Measurements from ENCODE around the gene MCF2.
"Not testable (repeated sequence)": the region's sequence is repeated elsewhere in the genome, so short reads cannot be mapped to it uniquely, and the experiment has no call there.

Gene MCF2, protein sequence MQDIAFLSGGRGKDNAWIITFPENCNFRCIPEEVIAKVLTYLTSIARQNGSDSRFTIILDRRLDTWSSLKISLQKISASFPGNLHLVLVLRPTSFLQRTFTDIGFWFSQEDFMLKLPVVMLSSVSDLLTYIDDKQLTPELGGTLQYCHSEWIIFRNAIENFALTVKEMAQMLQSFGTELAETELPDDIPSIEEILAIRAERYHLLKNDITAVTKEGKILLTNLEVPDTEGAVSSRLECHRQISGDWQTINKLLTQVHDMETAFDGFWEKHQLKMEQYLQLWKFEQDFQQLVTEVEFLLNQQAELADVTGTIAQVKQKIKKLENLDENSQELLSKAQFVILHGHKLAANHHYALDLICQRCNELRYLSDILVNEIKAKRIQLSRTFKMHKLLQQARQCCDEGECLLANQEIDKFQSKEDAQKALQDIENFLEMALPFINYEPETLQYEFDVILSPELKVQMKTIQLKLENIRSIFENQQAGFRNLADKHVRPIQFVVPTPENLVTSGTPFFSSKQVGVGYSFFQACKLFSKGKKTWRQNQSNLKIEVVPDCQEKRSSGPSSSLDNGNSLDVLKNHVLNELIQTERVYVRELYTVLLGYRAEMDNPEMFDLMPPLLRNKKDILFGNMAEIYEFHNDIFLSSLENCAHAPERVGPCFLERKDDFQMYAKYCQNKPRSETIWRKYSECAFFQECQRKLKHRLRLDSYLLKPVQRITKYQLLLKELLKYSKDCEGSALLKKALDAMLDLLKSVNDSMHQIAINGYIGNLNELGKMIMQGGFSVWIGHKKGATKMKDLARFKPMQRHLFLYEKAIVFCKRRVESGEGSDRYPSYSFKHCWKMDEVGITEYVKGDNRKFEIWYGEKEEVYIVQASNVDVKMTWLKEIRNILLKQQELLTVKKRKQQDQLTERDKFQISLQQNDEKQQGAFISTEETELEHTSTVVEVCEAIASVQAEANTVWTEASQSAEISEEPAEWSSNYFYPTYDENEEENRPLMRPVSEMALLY

DNA sequence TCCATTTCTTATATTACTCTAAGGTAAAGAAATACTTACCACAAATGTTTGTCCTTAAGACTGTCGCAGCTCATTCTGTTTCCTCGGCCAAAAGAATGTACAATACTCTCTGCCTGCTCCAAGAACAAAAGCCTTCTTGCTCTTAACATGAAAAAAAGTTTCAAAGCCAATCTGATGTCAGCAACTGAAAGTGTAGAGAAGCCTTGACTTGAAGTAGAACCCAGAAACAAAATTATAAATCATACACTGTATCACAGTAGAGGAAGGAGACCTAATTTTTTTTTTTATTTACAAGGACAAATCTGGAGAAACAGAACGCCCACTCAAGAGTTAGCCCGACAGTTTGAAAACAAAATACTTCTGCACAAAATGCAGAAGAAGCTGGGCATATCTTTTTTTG lies at the start of gene MCF2:
Gene MCF2 (minus strand): TSS at position 101 of the 400 bp plus-strand sequence. CDS start 56,423 bp downstream, outside the sequence.
- DNase-seq (ENCODE audit: low read depth in 3 of 3) = no peak

- no peak for DNase-seq (ENCODE audit: low read depth in 3 of 3)
Observed at GRCh38 chrX:139751053-139751452, 43.1 kb upstream of the MCF2 start.

DNA sequence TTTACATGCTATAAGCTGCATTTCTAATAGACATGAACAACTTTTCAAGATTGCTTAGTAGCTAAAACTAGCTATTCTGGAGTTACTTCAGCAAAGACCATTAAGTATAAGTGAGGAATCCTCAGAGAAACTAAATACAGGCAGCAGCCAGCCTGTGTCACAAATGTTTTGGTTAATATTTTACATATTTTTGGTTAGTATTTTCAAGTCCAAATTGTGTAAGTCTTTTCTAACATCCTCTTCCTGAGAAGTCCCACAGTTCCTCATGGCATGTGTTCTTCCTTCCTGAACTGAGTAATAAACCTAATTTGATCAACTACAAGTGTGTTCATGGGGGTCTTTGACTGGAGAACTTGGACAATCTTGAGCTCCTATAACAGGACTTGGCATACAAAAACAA lies 42.4 kb upstream of the MCF2 start:
- no peak for DNase-seq (ENCODE audit: low read depth in 3 of 3)

DNA sequence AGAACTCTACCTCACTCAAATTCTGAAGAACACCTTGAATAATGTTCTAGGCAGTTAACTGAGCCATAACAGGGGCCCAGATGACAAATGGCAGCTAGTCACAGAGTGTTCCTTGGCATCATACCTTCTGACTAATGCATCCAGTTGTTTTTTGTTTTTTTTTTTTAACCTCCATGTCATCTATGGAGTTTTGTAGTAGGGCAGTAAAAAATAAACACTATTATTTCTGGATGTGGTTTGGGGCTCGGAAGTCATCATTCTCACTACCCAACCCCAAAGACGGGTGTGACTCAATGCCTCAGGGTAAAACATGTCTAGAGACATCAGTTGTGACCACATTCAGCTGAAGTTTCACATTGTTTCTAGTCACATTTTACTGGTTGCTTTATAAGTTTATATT lies 31.2 kb upstream of the MCF2 start:
- DNase-seq (ENCODE audit: low read depth in 3 of 3) = no peak

DNA sequence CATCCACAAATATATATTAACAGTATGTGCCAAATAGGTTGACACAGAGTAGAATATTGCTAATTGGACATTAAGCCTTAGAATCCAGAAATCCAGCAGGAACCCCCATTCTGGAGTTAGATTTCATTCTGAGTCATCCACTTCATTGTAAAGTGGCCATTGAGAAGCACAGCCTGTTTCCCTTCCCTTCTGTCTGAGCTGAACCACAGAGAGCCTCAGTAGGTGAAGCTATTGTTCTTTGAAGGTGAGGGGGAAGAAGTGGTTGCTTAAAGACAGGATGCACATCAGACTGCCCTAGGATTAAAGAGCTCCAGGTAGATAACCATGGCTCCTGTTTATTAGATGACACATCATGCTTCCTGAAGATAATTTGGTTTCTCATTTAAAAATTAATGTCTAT lies 30.6 kb upstream of the MCF2 start:
- no peak for DNase-seq (ENCODE audit: low read depth in 3 of 3)

- no peak for DNase-seq (ENCODE audit: low read depth in 3 of 3)
Observed at GRCh38 chrX:139736151-139736550, 28.2 kb upstream of the MCF2 start.

DNA sequence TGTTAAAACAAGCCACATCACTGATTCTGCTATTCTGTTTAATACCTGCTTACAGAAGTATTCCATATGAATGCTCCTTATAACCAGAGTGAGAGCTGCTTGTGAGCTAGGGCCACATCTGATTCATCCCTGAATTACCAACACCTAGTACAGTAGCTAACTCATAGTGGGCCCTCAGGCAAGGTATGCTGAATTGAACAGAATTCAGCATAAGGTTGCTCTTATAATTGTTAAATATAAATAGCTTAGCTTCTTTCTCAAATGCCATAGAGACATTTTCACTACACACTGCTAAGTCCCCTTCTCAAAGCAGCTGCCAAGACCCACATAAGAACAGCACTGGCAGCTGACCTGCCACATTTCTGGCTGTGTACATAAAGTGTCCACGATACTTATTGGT lies 27.0 kb upstream of the MCF2 start:
- no peak for DNase-seq (ENCODE audit: low read depth in 3 of 3)

GRCh38 chrX:139725720-139726119 lies 17.8 kb upstream of the MCF2 start:
- DNase-seq (ENCODE audit: low read depth in 3 of 3) = no peak

- DNase-seq (ENCODE audit: low read depth in 3 of 3) = no peak
Observed at GRCh38 chrX:139724626-139725025, 16.7 kb upstream of the MCF2 start.

- no peak for DNase-seq (ENCODE audit: low read depth in 3 of 3)
Observed at GRCh38 chrX:139720979-139721378, 13.0 kb upstream of the MCF2 start.

GRCh38 chrX:139720136-139720535 lies 12.2 kb upstream of the MCF2 start:
- DNase-seq (ENCODE audit: low read depth in 3 of 3) = no peak

- DNase-seq (ENCODE audit: low read depth in 3 of 3) = no peak
Observed at GRCh38 chrX:139702658-139703057, 5.3 kb downstream of the MCF2 start.

DNA sequence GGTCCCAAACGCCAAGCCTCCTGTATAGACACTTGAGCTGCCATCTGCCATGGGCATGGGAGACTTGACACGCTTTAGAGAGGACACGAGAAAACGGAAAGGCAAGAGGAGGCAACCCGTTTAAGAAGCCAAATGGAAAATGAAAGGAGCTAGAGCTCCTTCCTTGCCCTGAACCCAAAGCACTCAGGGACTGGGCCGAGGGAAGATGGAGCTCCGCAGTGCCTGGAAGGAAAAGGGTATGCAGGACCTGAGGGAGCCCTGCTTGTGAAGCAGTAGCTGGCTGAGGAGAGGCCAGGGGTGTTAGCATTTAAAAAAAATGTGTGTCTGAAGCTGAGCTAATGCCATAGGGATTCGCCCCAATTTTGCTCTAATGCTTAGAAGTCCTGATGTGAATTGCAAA lies 15.1 kb downstream of the MCF2 start:
- no peak for DNase-seq (ENCODE audit: low read depth in 3 of 3)

DNA sequence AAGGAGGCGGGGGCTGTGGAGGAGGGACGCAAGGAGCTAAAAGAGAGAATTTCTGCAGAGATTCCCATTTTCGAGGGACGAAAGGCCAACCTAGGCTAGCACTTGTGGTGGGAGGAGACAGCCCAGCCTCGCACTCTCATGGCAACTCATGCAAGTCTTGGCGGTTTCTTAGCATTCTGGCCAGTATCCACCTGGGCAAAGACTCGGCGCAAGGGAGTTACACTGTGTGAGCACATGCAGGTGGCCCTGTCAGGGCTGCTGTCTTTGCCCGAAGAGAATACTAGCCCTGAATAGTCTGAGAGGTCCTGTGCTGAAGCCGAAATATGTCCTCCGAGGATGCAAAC lies 15.5 kb downstream of the MCF2 start:
- DNase-seq (ENCODE audit: low read depth in 3 of 3) = no peak

DNA sequence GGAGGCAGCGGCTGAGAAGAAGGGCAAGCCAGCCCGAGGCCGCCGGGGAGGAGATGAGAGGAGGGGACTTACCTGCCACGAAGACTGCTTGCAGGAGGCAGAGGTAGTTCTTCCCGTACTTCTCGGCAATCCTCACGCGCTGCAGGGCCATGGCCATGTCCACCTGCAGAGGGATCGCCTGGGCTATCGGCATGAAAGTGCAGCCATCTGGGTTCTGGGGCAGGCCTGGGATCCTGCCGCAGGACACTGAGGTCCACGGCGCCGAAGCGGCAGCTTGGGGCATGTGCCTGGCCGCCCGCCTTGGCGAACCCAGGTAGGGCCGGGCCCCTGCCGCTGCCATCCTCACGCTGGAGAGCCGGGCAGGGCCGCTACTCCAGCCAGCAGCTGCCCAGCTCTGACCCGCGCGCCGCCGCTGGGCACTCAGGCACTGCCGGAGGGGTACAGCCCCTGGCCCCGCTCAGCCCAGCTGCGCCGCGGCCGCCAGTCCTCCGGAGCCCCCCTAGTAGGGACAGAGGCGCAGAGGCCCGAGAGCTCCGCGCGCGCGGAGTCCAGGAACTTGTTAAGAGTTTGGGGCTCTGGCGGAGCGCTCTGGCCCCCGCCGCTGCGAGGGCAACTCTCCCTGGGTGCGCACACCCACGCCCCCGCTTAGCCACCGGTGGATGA lies 16.0 kb downstream of the MCF2 start:
- DNase-seq (ENCODE audit: low read depth in 3 of 3) = no peak

GRCh38 chrX:139691493-139691842 lies 16.5 kb downstream of the MCF2 start:
- DNase-seq (ENCODE audit: low read depth in 3 of 3) = no peak

DNA sequence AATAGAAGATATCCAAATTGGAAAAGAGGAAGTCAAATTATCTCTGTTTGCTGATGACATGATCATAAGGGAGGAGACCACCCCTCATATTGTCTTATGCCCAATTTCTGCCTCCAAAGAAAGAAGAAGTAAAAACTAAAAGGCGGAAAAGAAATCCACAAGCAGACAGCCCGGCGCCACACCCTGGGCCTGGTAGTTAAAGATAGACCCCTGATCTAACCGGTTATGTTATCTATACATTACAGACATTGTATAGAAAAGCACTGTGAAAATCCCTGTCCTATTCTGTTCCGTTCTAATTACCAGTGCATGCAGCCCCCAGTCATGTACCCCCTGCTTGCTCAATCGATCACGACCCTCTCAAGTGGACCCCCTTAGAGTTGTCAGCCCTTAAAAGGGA lies 22.8 kb downstream of the MCF2 start:
- not testable (repeated sequence) for DNase-seq (ENCODE audit: low read depth in 3 of 3)

GRCh38 chrX:139680356-139680755 lies 27.6 kb downstream of the MCF2 start:
- DNase-seq (ENCODE audit: low read depth in 3 of 3) = no peak

- DNase-seq (ENCODE audit: low read depth in 3 of 3) = no peak
Observed at GRCh38 chrX:139647597-139647996, 60.4 kb downstream of the MCF2 start.

DNA sequence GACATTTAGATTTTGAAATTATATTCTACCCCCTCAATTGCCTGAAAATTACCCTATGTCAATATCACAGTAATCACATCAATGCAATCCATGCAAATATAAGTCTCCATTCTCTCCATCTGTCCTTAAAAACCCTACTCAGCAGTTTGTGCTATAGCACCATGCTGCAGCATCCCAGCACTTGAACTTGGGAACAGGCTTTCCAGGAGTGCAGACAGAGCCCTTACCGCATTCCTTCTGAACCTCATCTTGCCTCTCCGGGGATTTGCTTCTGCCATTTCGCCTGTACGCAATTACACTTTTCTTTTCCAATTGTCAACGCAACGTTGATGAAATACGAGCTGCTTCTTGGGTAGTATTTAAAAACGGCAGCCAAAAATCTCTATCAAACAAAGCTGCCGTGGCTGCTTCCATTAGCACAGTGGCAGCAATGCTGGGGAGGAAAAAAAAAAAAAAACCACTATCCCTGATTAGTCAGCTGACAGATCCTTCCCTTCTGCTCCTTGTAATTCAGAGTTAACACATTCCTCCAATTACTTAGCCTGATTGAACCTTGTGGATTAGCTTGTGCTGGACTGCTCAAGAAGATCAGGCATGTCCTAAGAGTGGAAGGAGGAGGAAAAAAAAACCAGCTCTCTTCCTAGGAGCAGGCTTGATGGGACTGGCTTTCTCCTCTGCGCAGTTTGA lies 65.6 kb downstream of the MCF2 start:
- DNase-seq (ENCODE audit: low read depth in 3 of 3) = no peak

DNA sequence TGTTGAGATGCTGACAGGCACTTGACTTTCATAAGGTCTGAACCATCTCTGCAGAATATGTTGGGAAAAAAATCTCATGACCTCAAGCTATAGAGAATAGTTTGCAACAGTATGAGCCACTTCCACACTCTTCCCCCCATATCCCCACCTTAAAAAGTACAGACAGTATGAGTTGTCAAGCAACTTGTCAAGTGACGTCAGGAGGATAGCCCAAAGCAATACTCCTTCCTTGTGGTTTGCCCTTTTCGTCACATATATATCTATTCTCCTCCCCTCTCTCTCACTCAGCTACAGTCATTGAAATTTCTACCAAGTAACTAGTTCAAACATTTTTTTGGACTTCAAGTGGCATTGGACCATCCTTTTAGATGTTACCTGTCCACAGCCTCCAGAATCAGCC lies 67.7 kb downstream of the MCF2 start:
- no peak for DNase-seq (ENCODE audit: low read depth in 3 of 3)

DNA sequence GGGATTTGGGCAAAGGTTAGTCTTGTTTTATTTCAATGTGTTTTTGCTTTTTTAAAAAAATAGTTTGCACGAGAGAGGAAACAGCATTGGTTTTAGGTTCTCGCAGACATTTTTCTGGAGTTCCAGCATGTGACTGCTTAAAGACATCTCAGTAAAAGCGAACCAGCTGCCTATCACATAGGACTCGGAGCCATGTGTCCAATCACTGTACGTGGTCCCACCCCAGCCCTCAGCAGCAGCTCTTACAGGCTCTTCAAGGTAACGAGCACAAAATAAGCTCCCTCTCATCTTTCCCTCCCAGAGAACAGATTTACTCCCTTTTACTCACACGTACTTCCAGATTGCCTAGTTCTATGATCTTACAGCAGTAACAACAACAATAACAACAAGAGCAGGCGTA lies 68.7 kb downstream of the MCF2 start:
- no peak for DNase-seq (ENCODE audit: low read depth in 3 of 3)

Data from stimulated activated CD4-positive, alpha-beta T cell treated with anti-CD3 and anti-CD28 coated beads, TNF-alpha, amount 100 ng/mL, for 4 hours (primary cell).